Neural cell (in vitro differentiated cells): ENCODE measurements around the gene FRMD4A. TPM values are rescaled to one million over a fixed set of nuclear protein-coding genes. Genes with fewer than 3 reads are reported as not detected.

Source experiments
- H2AFZ ChIP-seq: fragments of 200-600, 300-800 bp; sonication (generic), shearing (Covaris generic); 2 replicates; pipeline ENCODE4 v1.6.0; 2014; ENCODE audit warnings: low read depth, mild to moderate bottlenecking, antibody characterized with exemption, low read length, moderate library complexity
- H3F3A ChIP-seq: fragments of 200-600 bp; shearing (Covaris generic); 2 replicates; pipeline ENCODE4 v1.6.1; 2016; ENCODE audit warnings: mild to moderate bottlenecking, moderate library complexity, mixed read lengths, antibody characterized with exemption, low read length; ENCODE audit not compliant: insufficient read depth, poor library complexity, severe bottlenecking
- H3K27ac ChIP-seq: fragments of 200-600, 300-800 bp; sonication (generic), shearing (Covaris generic); 2 replicates; pipeline ENCODE4 v1.5.1; 2014; ENCODE audit warnings: mild to moderate bottlenecking, low read length, moderate library complexity
- H3K27me3 ChIP-seq: fragments of 300-800, 200-600 bp; sonication (generic), shearing (Covaris generic); 2 replicates; pipeline ENCODE4 v1.6.0; 2014; ENCODE audit warnings: mild to moderate bottlenecking, low read depth, low read length, moderate library complexity; ENCODE audit not compliant: insufficient read depth
- H3K36me3 ChIP-seq: fragments of 300-800, 200-600 bp; sonication (generic), shearing (Covaris generic); 2 replicates; pipeline ENCODE4 v1.5.1; 2014; ENCODE audit warnings: mild to moderate bottlenecking, antibody characterized with exemption, low read length, moderate library complexity; ENCODE audit not compliant: insufficient read depth
- H3K4me2 ChIP-seq: fragments of 300-800, 200-600 bp; sonication (generic), shearing (Covaris generic); 2 replicates; pipeline ENCODE4 v1.6.0; 2014; ENCODE audit warnings: mild to moderate bottlenecking, low read length
- H3K4me3 ChIP-seq: fragments of 300-800, 200-600 bp; sonication (generic), shearing (Covaris generic); 2 replicates; pipeline ENCODE4 v1.5.1; 2014; ENCODE audit warnings: mild to moderate bottlenecking, low read length, moderate library complexity
- H3K79me2 ChIP-seq: fragments of 200-600 bp; shearing (Covaris generic); replicated peaks from 2 replicates; pipeline ENCODE4 v1.6.0; 2014; ENCODE audit warnings: mild to moderate bottlenecking, low read length, moderate library complexity; ENCODE audit not compliant: insufficient read depth
- H3K9ac ChIP-seq: fragments of 300-800, 200-600 bp; sonication (generic), shearing (Covaris generic); 2 replicates; pipeline ENCODE4 v1.6.1; 2016; ENCODE audit warnings: mild to moderate bottlenecking, low read length, mixed read lengths
- H3K9me2 ChIP-seq: fragments of 200-600 bp; shearing (Covaris generic); 2 replicates; pipeline ENCODE4 v1.6.1; 2016; ENCODE audit warnings: mild to moderate bottlenecking, low read length, mixed read lengths; ENCODE audit not compliant: insufficient read depth
- H3K9me3 ChIP-seq: fragments of 200-600, 300-800 bp; sonication (generic), shearing (Covaris generic); 2 replicates; pipeline ENCODE4 v1.6.1; 2016; ENCODE audit warnings: mild to moderate bottlenecking, mixed run types, low read length, moderate library complexity, mixed read lengths
- H4K20me1 ChIP-seq: fragments of 200-600 bp; shearing (Covaris generic); 2 replicates; pipeline ENCODE4 v1.6.1; 2016; ENCODE audit warnings: mild to moderate bottlenecking, mixed run types; ENCODE audit not compliant: insufficient read depth
- EP300 ChIP-seq: fragments of 450-650 bp; conservative IDR thresholded peaks from 2 replicates; pipeline ENCODE4 v1.6.1; 2014; ENCODE audit warnings: antibody characterized with exemption, mild to moderate bottlenecking, moderate library complexity; ENCODE audit not compliant: poor library complexity, severe bottlenecking
- EZH2 ChIP-seq: fragments of 200-600, 300-800 bp; shearing (Covaris generic), sonication (generic); IDR thresholded peaks from 2 replicates; pipeline ENCODE4 v1.6.1; 2014; ENCODE audit warnings: antibody characterized with exemption, low read length, borderline replicate concordance, mild to moderate bottlenecking; ENCODE audit not compliant: insufficient read depth, poor library complexity, severe bottlenecking
- MXI1 ChIP-seq: fragments of 450-650 bp; conservative IDR thresholded peaks from 2 replicates; pipeline ENCODE4 v1.6.1; 2014; ENCODE audit warnings: antibody characterized with exemption, mild to moderate bottlenecking; ENCODE audit not compliant: poor library complexity, severe bottlenecking
- POLR2AphosphoS5 ChIP-seq: IDR thresholded peaks from 2 replicates; pipeline ENCODE4 v1.6.1; 2012
- RAD21 ChIP-seq: fragments of 450-650 bp; conservative IDR thresholded peaks from 2 replicates; pipeline ENCODE4 v1.6.1; 2014; ENCODE audit warnings: antibody characterized with exemption, mild to moderate bottlenecking, moderate library complexity
- REST ChIP-seq: IDR thresholded peaks from 2 replicates; pipeline ENCODE4 v1.6.1; 2012; ENCODE audit warnings: borderline replicate concordance
- SMC3 ChIP-seq: fragments of 450-650 bp; conservative IDR thresholded peaks from 2 replicates; pipeline ENCODE4 v1.6.1; 2014; ENCODE audit warnings: antibody characterized with exemption, mild to moderate bottlenecking, moderate library complexity; ENCODE audit not compliant: poor library complexity
- TAF1 ChIP-seq: IDR thresholded peaks from 2 replicates; pipeline ENCODE4 v1.6.1; 2012; ENCODE audit warnings: low read depth
- polyA plus RNA-seq: library from polyadenylated mRNA; depleted of rRNA; stranded (reverse); fragments of >200 nt; gene quantifications from 2 replicates; pipeline ENCODE4 v1.2.3, GENCODE V29; 2014
- TF ChIP-seq, protein P1 (sequence below): fragments of 450-650 bp; IDR thresholded peaks from 2 replicates; pipeline ENCODE4 v1.5.1; 2014; ENCODE audit warnings: antibody characterized with exemption, mild to moderate bottlenecking, moderate library complexity; ENCODE audit not compliant: poor library complexity, severe bottlenecking

The FRMD4A gene
- polyA plus RNA-seq, 1 donor from 2014 or later: 36.5 TPM

- Histone ChIP-seq H3K36me3 (no peaks in the 10 kb centered on the region), H3F3A (no peaks in the 10 kb centered on the region), H3K4me2 (no peak overlapping the region), H3K27me3 (no peaks in the 10 kb centered on the region), H4K20me1 (no peaks in the 10 kb centered on the region), H3K79me2 (no peaks in the 10 kb centered on the region), H3K9me3 (no peaks in the 10 kb centered on the region), H2AFZ (no peak overlapping the region), H3K9ac (no peak overlapping the region), H3K4me3 (no peak overlapping the region), H3K27ac (no peak overlapping the region), H3K9me2 (no peaks in the 10 kb centered on the region)
- TF ChIP-seq MXI1: no peak
- TF ChIP-seq POLR2AphosphoS5: no peak
- no peak for TF ChIP-seq RAD21
- TF ChIP-seq REST: no peak
- no peak for TF ChIP-seq SMC3
- TF ChIP-seq EZH2: no peak
- no peak for TF ChIP-seq EP300
- TF ChIP-seq, protein P1, sequence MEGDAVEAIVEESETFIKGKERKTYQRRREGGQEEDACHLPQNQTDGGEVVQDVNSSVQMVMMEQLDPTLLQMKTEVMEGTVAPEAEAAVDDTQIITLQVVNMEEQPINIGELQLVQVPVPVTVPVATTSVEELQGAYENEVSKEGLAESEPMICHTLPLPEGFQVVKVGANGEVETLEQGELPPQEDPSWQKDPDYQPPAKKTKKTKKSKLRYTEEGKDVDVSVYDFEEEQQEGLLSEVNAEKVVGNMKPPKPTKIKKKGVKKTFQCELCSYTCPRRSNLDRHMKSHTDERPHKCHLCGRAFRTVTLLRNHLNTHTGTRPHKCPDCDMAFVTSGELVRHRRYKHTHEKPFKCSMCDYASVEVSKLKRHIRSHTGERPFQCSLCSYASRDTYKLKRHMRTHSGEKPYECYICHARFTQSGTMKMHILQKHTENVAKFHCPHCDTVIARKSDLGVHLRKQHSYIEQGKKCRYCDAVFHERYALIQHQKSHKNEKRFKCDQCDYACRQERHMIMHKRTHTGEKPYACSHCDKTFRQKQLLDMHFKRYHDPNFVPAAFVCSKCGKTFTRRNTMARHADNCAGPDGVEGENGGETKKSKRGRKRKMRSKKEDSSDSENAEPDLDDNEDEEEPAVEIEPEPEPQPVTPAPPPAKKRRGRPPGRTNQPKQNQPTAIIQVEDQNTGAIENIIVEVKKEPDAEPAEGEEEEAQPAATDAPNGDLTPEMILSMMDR: no peak
- TF ChIP-seq TAF1: no peak
Measured at GRCh38 chr10:14333606-14334005, 2.9 kb upstream of the FRMD4A start.

DNA sequence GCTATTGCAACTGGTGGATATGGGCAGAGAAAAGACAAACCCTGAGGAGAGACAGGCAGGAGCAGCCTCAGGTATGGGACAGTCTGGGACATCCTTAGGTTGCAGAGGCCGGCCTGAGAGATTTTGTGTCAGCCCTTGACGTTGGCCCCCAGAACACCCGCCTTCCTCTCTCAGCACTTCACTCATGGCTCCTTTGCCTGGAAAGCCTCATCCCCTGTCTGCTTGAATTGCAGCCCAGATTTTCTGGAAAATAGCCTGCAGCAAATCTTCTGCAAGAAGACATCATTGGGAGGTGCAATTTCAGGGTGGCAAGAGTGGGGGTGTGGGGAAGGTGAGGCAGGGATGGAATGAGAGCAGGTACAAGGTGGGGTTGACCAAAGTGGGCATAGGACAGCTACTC lies 2.2 kb upstream of the FRMD4A start:
- Histone ChIP-seq H4K20me1 (no peaks in the 10 kb centered on the region), H3K27me3 (no peaks in the 10 kb centered on the region), H3K4me2 (no peak overlapping the region), H3K9me2 (no peaks in the 10 kb centered on the region), H3K9ac (no peak overlapping the region), H3K79me2 (no peaks in the 10 kb centered on the region), H3K4me3 (no peak overlapping the region), H2AFZ (no peak overlapping the region), H3K27ac (no peak overlapping the region), H3K36me3 (no peaks in the 10 kb centered on the region), H3F3A (no peaks in the 10 kb centered on the region), H3K9me3 (no peaks in the 10 kb centered on the region)
- TF ChIP-seq EZH2 (no peak), REST (no peak), MXI1 (no peak), SMC3 (no peak)
- TF ChIP-seq, protein P1: no peak
